DND-41 (cell line): Measurements from ENCODE around the gene ZNF334.

Experiments used
- CTCF ChIP-seq: IDR thresholded peaks from 2 replicates; pipeline ENCODE4 v1.5.1; 2012; ENCODE audit warnings: borderline replicate concordance, low read length, moderate library complexity, mild to moderate bottlenecking; ENCODE audit not compliant: poor library complexity, severe bottlenecking; ENCODE audit errors: extremely low read depth
- EZH2 ChIP-seq: IDR thresholded peaks from 3 replicates; pipeline ENCODE4 v1.6.1; 2012; ENCODE audit warnings: borderline replicate concordance, low read depth, mild to moderate bottlenecking, moderate library complexity, low read length, inconsistent platforms; ENCODE audit not compliant: severe bottlenecking

- TF ChIP-seq CTCF (no peak), EZH2 (no peak)
Observed at GRCh38 chr20:46552460-46553420, 39.4 kb upstream of the ZNF334 start.
